ENCODE data around the gene ILF3. TPM values are rescaled to one million over a fixed set of nuclear protein-coding genes. Genes with fewer than 3 reads are reported as not detected.
A peak's percentile ranks its signal among the peaks of the same experiment; 100 is the strongest.

The ILF3 gene
- total and polyA plus RNA-seq, 2 experiments from 2014 or later = 191 to 224 TPM

GRCh38 chr19:10683582-10683981, 29.4 kb downstream of the ILF3 start:
- TF ChIP-seq CTCF (IDR thresholded peaks at IDR 0.05; ENCODE audit: low read depth, low read length) = no peak
- H3K4me3 ChIP-seq = no peak overlapping the region
- H3K4me1 ChIP-seq (ENCODE audit: low read depth) = peaks cover under 1% of the 10 kb centered on the region
- no peak for DNase-seq (ENCODE audit: low read depth in 1 of 2, low spot score in 1 of 2)
- H3K27ac ChIP-seq = no peak overlapping the region
- H3K36me3 ChIP-seq = peaks cover 93% of the 10 kb centered on the region
- no peaks in the 10 kb centered on the region for H3K27me3 ChIP-seq
- no peaks in the 10 kb centered on the region for H3K9me3 ChIP-seq (ENCODE audit: low read depth)

- Histone ChIP-seq H3K9me3 (ENCODE audit: low read depth) (no peaks in the 10 kb centered on the region), H3K4me3 (no peak overlapping the region), H3K27ac (peak overlapping the region; percentile 7), H3K36me3 (peaks cover 93% of the 10 kb centered on the region), H3K27me3 (no peaks in the 10 kb centered on the region), H3K4me1 (ENCODE audit: low read depth) (no peaks in the 10 kb centered on the region)
- no peak for TF ChIP-seq CTCF (IDR thresholded peaks at IDR 0.05; ENCODE audit: low read depth, low read length)
- DNase-seq (ENCODE audit: low read depth in 1 of 2, low spot score in 1 of 2) = no peak
Measured at GRCh38 chr19:10685210-10685609, 31.1 kb downstream of the ILF3 start.

- no peaks in the 10 kb centered on the region for H3K27me3 ChIP-seq
- H3K4me3 ChIP-seq = no peak overlapping the region
- no peaks in the 10 kb centered on the region for H3K4me1 ChIP-seq (ENCODE audit: low read depth)
- H3K27ac ChIP-seq = no peak overlapping the region
- peaks cover 93% of the 10 kb centered on the region for H3K36me3 ChIP-seq
- no peak for TF ChIP-seq CTCF (IDR thresholded peaks at IDR 0.05; ENCODE audit: low read depth, low read length)
- H3K9me3 ChIP-seq (ENCODE audit: low read depth) = no peaks in the 10 kb centered on the region
- DNase-seq (ENCODE audit: low read depth in 1 of 2, low spot score in 1 of 2) = no peak
Measured at GRCh38 chr19:10686193-10686592, 32.0 kb downstream of the ILF3 start.

- no peaks in the 10 kb centered on the region for H3K4me1 ChIP-seq (ENCODE audit: low read depth)
- peaks cover 90% of the 10 kb centered on the region for H3K36me3 ChIP-seq
- H3K9me3 ChIP-seq (ENCODE audit: low read depth) = no peaks in the 10 kb centered on the region
- no peak for TF ChIP-seq CTCF (IDR thresholded peaks at IDR 0.05; ENCODE audit: low read depth, low read length)
- no peak overlapping the region for H3K27ac ChIP-seq
- DNase-seq (ENCODE audit: low read depth in 1 of 2, low spot score in 1 of 2) = no peak
- no peak overlapping the region for H3K4me3 ChIP-seq
- H3K27me3 ChIP-seq = no peaks in the 10 kb centered on the region
Measured at GRCh38 chr19:10686661-10687517, 32.7 kb downstream of the ILF3 start.

- Histone ChIP-seq H3K4me3 (no peak overlapping the region), H3K9me3 (ENCODE audit: low read depth) (no peaks in the 10 kb centered on the region), H3K4me1 (ENCODE audit: low read depth) (no peaks in the 10 kb centered on the region), H3K36me3 (peaks cover 82% of the 10 kb centered on the region), H3K27me3 (no peaks in the 10 kb centered on the region), H3K27ac (no peak overlapping the region)
- DNase-seq (ENCODE audit: low read depth in 1 of 2, low spot score in 1 of 2) = no peak
- no peak for TF ChIP-seq CTCF (IDR thresholded peaks at IDR 0.05; ENCODE audit: low read depth, low read length)
Measured at GRCh38 chr19:10687518-10688288, 33.6 kb downstream of the ILF3 start.

Measured in cardiac muscle cell (in vitro differentiated cells and primary cell).